Neural progenitor cell (in vitro differentiated cells): ENCODE data around the gene STOML1.
A peak's percentile ranks its signal among the peaks of the same experiment; 100 is the strongest.

ENCODE experiments used
- CTCF ChIP-seq: fragments of 200-600 bp; sonication (generic); IDR thresholded peaks from 2 replicates; pipeline ENCODE4 v1.5.1; 2017; ENCODE audit warnings: antibody characterized with exemption, mild to moderate bottlenecking
- EZH2 ChIP-seq: fragments of 200-600 bp; sonication (generic); IDR thresholded peaks from 2 replicates; pipeline ENCODE4 v1.6.1; 2017; ENCODE audit warnings: antibody characterized with exemption, mild to moderate bottlenecking, moderate library complexity
- EZH2phosphoT487 ChIP-seq: fragments of 200-600 bp; sonication (generic); IDR thresholded peaks from 2 replicates; pipeline ENCODE4 v1.6.1; 2017; ENCODE audit warnings: antibody characterized with exemption

GRCh38 chr15:73991726-73992593, at the start of gene STOML1:
- peak; percentile 93 for TF ChIP-seq CTCF
- TF ChIP-seq EZH2, result no peak
- TF ChIP-seq EZH2phosphoT487, result no peak
